ENCODE data around the gene RPH3AL.

RPH3AL gene

DNA sequence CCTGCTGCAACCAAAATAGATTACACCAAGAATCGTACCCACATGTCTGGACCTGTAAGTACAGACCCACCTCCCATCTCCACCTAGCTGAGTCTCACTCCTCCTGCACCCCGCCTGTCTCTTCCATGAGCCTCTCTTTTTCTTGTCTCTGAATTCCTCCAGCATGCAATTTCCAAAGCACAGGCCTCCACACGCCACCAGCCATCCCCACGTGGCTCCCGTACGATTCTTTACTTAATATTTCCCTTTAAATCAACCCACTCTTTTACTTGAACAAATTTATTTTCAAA, 1.2 kb downstream of the RPH3AL start:
- no peak for DNase-seq (ENCODE audit: low read depth)
- H3K4me3 ChIP-seq (ENCODE audit: low read depth, low read length), result no peak overlapping the region
- TF ChIP-seq, protein P1, sequence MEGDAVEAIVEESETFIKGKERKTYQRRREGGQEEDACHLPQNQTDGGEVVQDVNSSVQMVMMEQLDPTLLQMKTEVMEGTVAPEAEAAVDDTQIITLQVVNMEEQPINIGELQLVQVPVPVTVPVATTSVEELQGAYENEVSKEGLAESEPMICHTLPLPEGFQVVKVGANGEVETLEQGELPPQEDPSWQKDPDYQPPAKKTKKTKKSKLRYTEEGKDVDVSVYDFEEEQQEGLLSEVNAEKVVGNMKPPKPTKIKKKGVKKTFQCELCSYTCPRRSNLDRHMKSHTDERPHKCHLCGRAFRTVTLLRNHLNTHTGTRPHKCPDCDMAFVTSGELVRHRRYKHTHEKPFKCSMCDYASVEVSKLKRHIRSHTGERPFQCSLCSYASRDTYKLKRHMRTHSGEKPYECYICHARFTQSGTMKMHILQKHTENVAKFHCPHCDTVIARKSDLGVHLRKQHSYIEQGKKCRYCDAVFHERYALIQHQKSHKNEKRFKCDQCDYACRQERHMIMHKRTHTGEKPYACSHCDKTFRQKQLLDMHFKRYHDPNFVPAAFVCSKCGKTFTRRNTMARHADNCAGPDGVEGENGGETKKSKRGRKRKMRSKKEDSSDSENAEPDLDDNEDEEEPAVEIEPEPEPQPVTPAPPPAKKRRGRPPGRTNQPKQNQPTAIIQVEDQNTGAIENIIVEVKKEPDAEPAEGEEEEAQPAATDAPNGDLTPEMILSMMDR (IDR thresholded peaks at IDR 0.05; ENCODE audit: low read depth, low read length), result no peak
- TF ChIP-seq POLR2A (IDR thresholded peaks at IDR 0.05; ENCODE audit: extremely low read depth, insufficient read length), result no peak

DNA sequence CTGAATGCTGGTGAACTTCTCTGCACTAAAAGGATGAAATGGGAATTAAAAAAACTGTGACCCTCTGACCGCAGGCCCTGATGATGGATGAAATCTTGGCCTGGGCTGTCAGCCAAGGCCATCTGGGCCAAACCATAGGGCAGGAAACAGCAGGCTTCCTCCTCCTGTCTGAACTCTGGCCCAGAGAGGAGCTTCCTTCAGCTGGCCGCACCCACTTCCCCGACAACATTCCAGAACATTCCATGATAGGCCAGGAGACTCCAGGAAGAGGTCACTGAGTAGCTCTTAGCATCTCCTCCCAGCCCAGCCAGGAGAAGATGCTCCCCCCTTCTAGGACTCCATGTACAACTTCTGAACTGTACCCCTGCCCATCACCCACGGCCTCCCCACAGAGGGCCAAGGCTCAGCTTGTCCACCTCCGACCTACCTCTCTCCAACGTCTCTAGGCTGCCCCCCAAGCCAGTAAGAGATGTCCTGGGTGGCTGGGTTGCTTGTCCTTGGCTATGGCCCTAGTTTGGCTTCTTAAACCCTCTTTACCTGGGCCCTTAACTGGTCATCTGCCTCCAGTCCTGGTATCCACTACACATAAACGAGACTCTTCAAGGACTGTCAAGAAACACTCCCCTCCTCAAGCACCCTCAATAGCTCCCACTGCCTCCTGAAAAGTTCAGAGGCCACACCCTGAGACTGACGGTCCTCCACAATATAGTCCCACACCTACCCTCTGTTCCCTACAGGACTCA, 1.7 kb downstream of the RPH3AL start:
- H3K4me3 ChIP-seq (ENCODE audit: low read depth, low read length), result no peak overlapping the region
- TF ChIP-seq, protein P1 (IDR thresholded peaks at IDR 0.05; ENCODE audit: low read depth, low read length), result no peak
- TF ChIP-seq, protein P2, sequence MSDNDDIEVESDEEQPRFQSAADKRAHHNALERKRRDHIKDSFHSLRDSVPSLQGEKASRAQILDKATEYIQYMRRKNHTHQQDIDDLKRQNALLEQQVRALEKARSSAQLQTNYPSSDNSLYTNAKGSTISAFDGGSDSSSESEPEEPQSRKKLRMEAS (IDR thresholded peaks at IDR 0.05; ENCODE audit: low read depth, low read length), result no peak
- no peak for TF ChIP-seq MYC (IDR thresholded peaks at IDR 0.05; ENCODE audit: low read depth, low read length)
- no peak for DNase-seq (ENCODE audit: low read depth)

DNA sequence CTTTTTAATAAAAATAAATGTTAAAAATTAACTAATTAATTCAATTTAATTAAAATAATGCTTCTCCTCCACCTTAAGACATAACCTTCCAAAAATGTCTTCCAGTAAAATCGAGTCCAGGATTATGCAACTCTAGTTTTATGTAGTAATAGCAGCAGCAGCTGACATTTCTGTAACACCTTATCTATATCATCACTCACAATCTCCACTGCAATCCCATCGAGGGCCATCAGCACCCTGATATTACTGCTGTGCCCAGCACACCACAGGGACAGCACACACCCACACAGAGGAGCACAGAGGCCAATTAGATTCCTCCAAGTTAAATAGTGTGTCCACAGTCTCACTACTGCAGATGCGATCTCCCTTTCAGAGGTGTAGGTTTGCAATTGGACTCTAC, 2.9 kb downstream of the RPH3AL start:
- no peak overlapping the region for H3K4me3 ChIP-seq (ENCODE audit: low read depth, low read length)
- TF ChIP-seq POLR2A (IDR thresholded peaks at IDR 0.05; ENCODE audit: extremely low read depth, insufficient read length) (no peak), MYC (IDR thresholded peaks at IDR 0.05; ENCODE audit: low read depth, low read length) (no peak)
- TF ChIP-seq, protein P2 (IDR thresholded peaks at IDR 0.05; ENCODE audit: low read depth, low read length), result no peak
- TF ChIP-seq, protein P1 (IDR thresholded peaks at IDR 0.05; ENCODE audit: low read depth, low read length), result no peak
- no peak for DNase-seq (ENCODE audit: low read depth)

DNA sequence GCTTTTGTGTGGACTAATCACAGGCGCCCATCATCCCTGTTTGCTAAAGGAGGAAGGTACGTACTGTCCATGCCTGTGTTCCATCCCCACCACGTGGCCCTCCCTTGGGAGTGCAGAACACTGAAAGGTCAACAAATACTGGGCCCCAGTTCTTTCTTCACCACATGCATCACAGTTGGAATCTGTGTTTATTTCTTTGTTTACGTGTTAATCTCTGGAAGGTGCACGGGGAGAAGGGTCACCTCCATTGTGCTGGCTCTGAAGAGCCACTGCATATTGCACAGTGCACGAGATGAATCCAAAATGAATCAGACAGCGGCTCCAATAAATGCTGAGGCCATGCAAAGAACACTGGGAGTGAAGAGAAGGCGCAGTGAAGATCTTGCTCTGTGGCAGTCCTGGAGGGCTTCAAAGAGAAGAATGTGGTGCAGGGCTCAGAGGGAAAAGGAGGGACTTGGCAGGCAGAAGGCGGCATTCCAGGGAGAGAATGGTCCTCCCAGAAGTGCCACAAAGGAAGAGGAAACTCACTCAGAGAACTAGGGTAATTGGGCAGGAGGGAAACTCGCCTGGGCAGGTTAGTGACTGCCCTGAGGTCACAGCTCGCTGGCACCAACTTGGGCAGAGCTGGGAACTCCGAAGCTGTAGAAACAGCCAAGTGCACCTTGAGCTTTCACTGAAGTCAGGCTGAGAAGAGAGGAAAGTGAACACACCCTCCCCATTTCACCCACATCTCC, 3.7 kb downstream of the RPH3AL start:
- DNase-seq (ENCODE audit: low read depth), result no peak
- no peak overlapping the region for H3K4me3 ChIP-seq (ENCODE audit: low read depth, low read length)
- TF ChIP-seq, protein P2 (IDR thresholded peaks at IDR 0.05; ENCODE audit: low read depth, low read length), result no peak
- TF ChIP-seq MYC (IDR thresholded peaks at IDR 0.05; ENCODE audit: low read depth, low read length) (no peak), POLR2A (IDR thresholded peaks at IDR 0.05; ENCODE audit: extremely low read depth, insufficient read length) (no peak)
- TF ChIP-seq, protein P1 (IDR thresholded peaks at IDR 0.05; ENCODE audit: low read depth, low read length), result no peak

DNA sequence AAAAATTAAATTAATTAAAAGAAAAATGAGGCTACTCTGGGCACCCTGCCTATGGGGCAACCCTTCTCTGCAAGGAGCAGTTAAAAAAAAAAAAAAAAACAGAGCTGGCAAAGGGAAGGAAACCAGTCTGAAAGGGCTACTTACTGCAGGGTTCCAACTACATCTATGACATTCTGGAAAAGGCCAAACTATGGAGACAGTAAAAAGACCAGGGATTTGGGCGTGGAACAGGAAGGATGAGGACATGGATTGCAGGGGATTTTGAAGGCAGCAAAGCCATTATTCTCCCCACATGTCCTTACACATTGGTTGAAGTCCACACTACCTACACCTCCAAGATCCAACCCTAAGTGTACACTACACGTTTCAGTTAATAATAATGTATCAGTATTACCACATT, 4.6 kb downstream of the RPH3AL start:
- TF ChIP-seq MYC (IDR thresholded peaks at IDR 0.05; ENCODE audit: low read depth, low read length), result no peak
- TF ChIP-seq POLR2A (IDR thresholded peaks at IDR 0.05; ENCODE audit: extremely low read depth, insufficient read length), result no peak
- TF ChIP-seq, protein P2 (IDR thresholded peaks at IDR 0.05; ENCODE audit: low read depth, low read length), result no peak
- TF ChIP-seq, protein P1 (IDR thresholded peaks at IDR 0.05; ENCODE audit: low read depth, low read length), result no peak
- no peak for DNase-seq (ENCODE audit: low read depth)
- H3K4me3 ChIP-seq (ENCODE audit: low read depth, low read length), result no peak overlapping the region

Data from NB4 (cell line).